Liver (tissue), 9 donors: ENCODE measurements around the gene B4GALT2. TPM values are rescaled to one million over a fixed set of nuclear protein-coding genes. Genes with fewer than 3 reads are reported as not detected.
A peak's percentile ranks its signal among the peaks of the same experiment; 100 is the strongest.

Source experiments
- DNase-seq: peaks from one replicate; pipeline ENCODE4 v3.0.0-alpha.2; 2017; ENCODE audit warnings: low spot score
- H3K27ac ChIP-seq, 2 donors: one replicate each; pipeline ENCODE4 v1.7.0; 2013; ENCODE audit warnings: inconsistent platforms in 2 of 2, low read length in 2 of 2, control low read depth in 1 of 2, low read depth in 1 of 2, mild to moderate bottlenecking in 1 of 2
- H3K27me3 ChIP-seq, 4 donors: one replicate each; pipeline versions ENCODE4 v1.6.1 to v1.7.0; 2013; ENCODE audit warnings: low read length in 3 of 4, inconsistent platforms in 1 of 4, mild to moderate bottlenecking in 1 of 4, moderate library complexity in 1 of 4; ENCODE audit not compliant: control insufficient read depth in 4 of 4, insufficient read depth in 4 of 4
- H3K36me3 ChIP-seq, 4 donors: one replicate each; pipeline versions ENCODE4 v1.6.1 to v1.7.0; 2013; ENCODE audit warnings: low read length in 3 of 4, mild to moderate bottlenecking in 3 of 4, low read depth in 1 of 4, moderate library complexity in 1 of 4; ENCODE audit not compliant: control insufficient read depth in 4 of 4, insufficient read depth in 3 of 4
- H3K4me1 ChIP-seq, 4 donors: one replicate each; pipeline versions ENCODE4 v1.6.1 to v1.7.0; 2013; ENCODE audit warnings: low read length in 3 of 4, mild to moderate bottlenecking in 3 of 4, moderate library complexity in 1 of 4; ENCODE audit not compliant: control insufficient read depth in 4 of 4, insufficient read depth in 4 of 4
- H3K4me3 ChIP-seq, 3 donors: one replicate each; pipeline versions ENCODE4 v1.6.1 to v1.7.0; 2013; ENCODE audit warnings: low read length in 3 of 3, control low read depth in 1 of 3, low read depth in 1 of 3, mild to moderate bottlenecking in 1 of 3
- H3K9ac ChIP-seq, 2 donors: one replicate each; pipeline ENCODE4 v1.7.0; 2013; ENCODE audit warnings: low read length in 2 of 2, mild to moderate bottlenecking in 2 of 2, moderate library complexity in 2 of 2, control low read depth in 1 of 2, low read depth in 1 of 2
- H3K9me3 ChIP-seq, 4 donors: one replicate each; pipeline versions ENCODE4 v1.6.1 to v1.7.0; 2013; ENCODE audit warnings: low read length in 3 of 4; ENCODE audit not compliant: control insufficient read depth in 4 of 4
- ATF3 ChIP-seq: IDR thresholded peaks from 2 replicates; pipeline ENCODE4 v1.6.1; 2016; ENCODE audit warnings: antibody characterized with exemption
- CTCF ChIP-seq: fragments of 150-350 bp; IDR thresholded peaks from 2 replicates; pipeline ENCODE4 v1.5.1; 2017; ENCODE audit warnings: improper control_type of control experiment, low read depth, low read length; ENCODE audit not compliant: missing input control
- EGR1 ChIP-seq, 2 donors: IDR thresholded peaks; 2 replicates each; pipeline ENCODE4 v1.6.1; 2016 to 2018; ENCODE audit warnings: antibody characterized with exemption in 2 of 2, low read depth in 2 of 2
- FOXA1 ChIP-seq: IDR thresholded peaks from 2 replicates; pipeline ENCODE4 v1.6.1; 2016; ENCODE audit warnings: antibody characterized with exemption
- FOXA2 ChIP-seq: IDR thresholded peaks from 2 replicates; pipeline ENCODE4 v1.6.1; 2016; ENCODE audit warnings: antibody characterized with exemption
- GABPA ChIP-seq, 2 donors: IDR thresholded peaks in 1 of 2; conservative IDR thresholded peaks in 1 of 2; 2 replicates each; pipeline ENCODE4 v1.6.1; 2016; ENCODE audit warnings: antibody characterized with exemption in 2 of 2, mild to moderate bottlenecking in 1 of 2, moderate library complexity in 1 of 2
- HNF4A ChIP-seq, 2 donors: conservative IDR thresholded peaks; 2 replicates each; pipeline ENCODE4 v1.6.1; 2016; ENCODE audit warnings: antibody characterized with exemption in 2 of 2, mild to moderate bottlenecking in 2 of 2
- HNF4G ChIP-seq: IDR thresholded peaks from 2 replicates; pipeline ENCODE4 v1.6.1; 2016; ENCODE audit warnings: antibody characterized with exemption
- MAX ChIP-seq: IDR thresholded peaks from 2 replicates; pipeline ENCODE4 v1.6.1; 2016; ENCODE audit warnings: antibody characterized with exemption
- NR2F2 ChIP-seq: IDR thresholded peaks from 2 replicates; pipeline ENCODE4 v1.6.1; 2016; ENCODE audit warnings: antibody characterized with exemption
- RAD21 ChIP-seq, 2 donors: IDR thresholded peaks; 2 replicates each; pipeline ENCODE4 v1.6.1; 2016; ENCODE audit warnings: antibody characterized with exemption in 2 of 2, mild to moderate bottlenecking in 2 of 2
- REST ChIP-seq: IDR thresholded peaks from 2 replicates; pipeline ENCODE4 v1.6.1; 2016; ENCODE audit warnings: antibody characterized with exemption, mild to moderate bottlenecking
- RXRA ChIP-seq, 2 donors: IDR thresholded peaks; 2 replicates each; pipeline ENCODE4 v1.6.1; 2017 to 2018; ENCODE audit warnings: antibody characterized with exemption in 2 of 2, mild to moderate bottlenecking in 1 of 2
- SP1 ChIP-seq: IDR thresholded peaks from 2 replicates; pipeline ENCODE4 v1.6.1; 2018; ENCODE audit warnings: antibody characterized with exemption, mild to moderate bottlenecking
- WGBS: extraction: QIAGEN DNeasy Blood & Tissue Kit; methylation state at CpG from one replicate; pipeline ENCODE4 v1.1.7; 2013; 5-methylcytosine and 5-hydroxymethylcytosine counted together
- polyA plus RNA-seq, 2 donors: library from polyadenylated mRNA; stranded (reverse) in 1 of 2; unstranded in 1 of 2; fragments of 200-250 nt in 1 of 2; fragments of >200 nt in 1 of 2; fragmentation: Nextera tagmentation in 1 of 2; extraction: Ambion mirVana in 1 of 2; gene quantifications; one replicate each; pipeline versions ENCODE4 v1.2.1 to v1.2.3, GENCODE V29; 2013 to 2015
- total RNA-seq, 2 donors: library from RNA; depleted of rRNA; stranded (reverse); fragments of >200 nt; gene quantifications; one replicate each; pipeline ENCODE4 v1.2.3, GENCODE V29; 2014
- donor health status: healthy.
- donor health status: healthy.
- donor health status: healthy.
- donor health status: healthy.
- donor health status: healthy.

The B4GALT2 gene
- total and polyA plus RNA-seq, 4 donors, result 2.9 to 31.5 (median 16.1) TPM

- no peak overlapping the region for H3K9ac ChIP-seq
- H3K27ac ChIP-seq, result no peak overlapping the region
- no peak for TF ChIP-seq FOXA2
- TF ChIP-seq GABPA (IDR thresholded peaks at IDR 0.05 in 1 of 2, conservative IDR thresholded peaks at IDR 0.05 in 1 of 2), result no peak
- TF ChIP-seq RXRA (IDR thresholded peaks at IDR 0.05), result no peak
- TF ChIP-seq SP1, result no peak
- no peak for TF ChIP-seq HNF4A (conservative IDR thresholded peaks at IDR 0.05)
- TF ChIP-seq FOXA1, result no peak
- H3K4me1 ChIP-seq, result peaks cover 0 to 16% (median 7%) of the 10 kb centered on the region in 4 donors
- H3K27me3 ChIP-seq, result no peaks in the 10 kb centered on the region
- no peak overlapping the region for H3K4me3 ChIP-seq
- WGBS, result 92% methylated on average over 7 of the region's 7 CpGs
- H3K9me3 ChIP-seq, result no peaks in the 10 kb centered on the region
- DNase-seq, result no peak
- no peaks in the 10 kb centered on the region for H3K36me3 ChIP-seq
Measured at GRCh38 chr1:43994071-43994470, 15.1 kb downstream of the B4GALT2 start.

GRCh38 chr1:43994794-43995790 is 16.1 kb downstream of the B4GALT2 start:
- 87% methylated on average over 15 of the region's 15 CpGs for whole genome bisulfite sequencing
- Histone ChIP-seq H3K27me3 (no peaks in the 10 kb centered on the region), H3K4me1 (peaks cover 0 to 16% (median 7%) of the 10 kb centered on the region in 4 donors), H3K9me3 (no peaks in the 10 kb centered on the region), H3K4me3 (no peak overlapping the region), H3K36me3 (no peaks in the 10 kb centered on the region), H3K27ac (no peak overlapping the region), H3K9ac (no peak overlapping the region)
- TF ChIP-seq CTCF, result no peak
- no peak for TF ChIP-seq ATF3
- no peak for TF ChIP-seq REST
- TF ChIP-seq SP1, result no peak
- TF ChIP-seq FOXA2, result no peak
- TF ChIP-seq RXRA (IDR thresholded peaks at IDR 0.05), result no peak
- TF ChIP-seq HNF4G, result no peak
- no peak for TF ChIP-seq EGR1 (IDR thresholded peaks at IDR 0.05; ENCODE audit: low read depth in 2 of 2)
- TF ChIP-seq RAD21 (IDR thresholded peaks at IDR 0.05), result no peak
- TF ChIP-seq GABPA (IDR thresholded peaks at IDR 0.05 in 1 of 2, conservative IDR thresholded peaks at IDR 0.05 in 1 of 2), result no peak
- no peak for TF ChIP-seq HNF4A (conservative IDR thresholded peaks at IDR 0.05)
- TF ChIP-seq MAX, result no peak
- no peak for TF ChIP-seq NR2F2
- DNase-seq, result peak; percentile 67
